Body of pancreas (tissue), 4 donors: Measurements from ENCODE around the gene FRMD5. TPM values are rescaled to one million over a fixed set of nuclear protein-coding genes. Genes with fewer than 3 reads are reported as not detected.

ENCODE experiments used
- ATAC-seq: fragments of 150-250 bp; one replicate; pipeline ENCODE4 v1.9.1; 2016
- DNase-seq, 4 donors: peaks; one replicate each; pipeline ENCODE4 v3.0.0-alpha.2; 2019
- H3K27ac ChIP-seq, 4 donors: fragments of 200-600 bp; sonication (generic); 1 replicate in 3 of 4; 2 replicates in 1 of 4; pipeline versions ENCODE4 v1.5.1 to v1.6.1; 2016 to 2019; ENCODE audit warnings: mild to moderate bottlenecking in 1 of 4, mixed read lengths in 1 of 4, moderate library complexity in 1 of 4
- H3K27me3 ChIP-seq, 2 donors: fragments of 200-600 bp; sonication (generic); one replicate each; pipeline ENCODE4 v1.6.0; 2016; ENCODE audit warnings: mild to moderate bottlenecking in 1 of 2
- H3K36me3 ChIP-seq, 2 donors: fragments of 200-600 bp; sonication (generic); replicated peaks in 1 of 2; 2 replicates each; pipeline ENCODE4 v1.5.1; 2016; ENCODE audit warnings: low read depth in 2 of 2; ENCODE audit not compliant: insufficient read depth in 1 of 2
- H3K4me1 ChIP-seq: fragments of 200-600 bp; sonication (generic); one replicate; pipeline ENCODE4 v1.6.0; 2016
- H3K4me3 ChIP-seq, 2 donors: fragments of 200-600 bp; sonication (generic); 1 replicate in 1 of 2; 2 replicates in 1 of 2; pipeline ENCODE4 v1.5.1; 2016 to 2019
- H3K9me3 ChIP-seq, 3 donors: fragments of 200-600 bp; sonication (generic); 1 replicate in 2 of 3; 2 replicates in 1 of 3; pipeline ENCODE4 v1.5.1; 2016
- CTCF ChIP-seq, 7 experiments: fragments of 450-650 bp in 4 of 7; fragments of 200-600 bp in 3 of 7; sonication (generic) in 3 of 7; IDR thresholded peaks; one replicate each; pipeline ENCODE4 v1.5.1; 2016 to 2019; ENCODE audit warnings: antibody characterized with exemption in 7 of 7
- POLR2A ChIP-seq, 3 donors: fragments of 450-650 bp; IDR thresholded peaks; one replicate each; pipeline ENCODE4 v1.6.1; 2016; ENCODE audit warnings: antibody characterized with exemption in 3 of 3, mild to moderate bottlenecking in 2 of 3
- WGBS, 2 donors: methylation state at CpG; one replicate each; pipeline ENCODE4 v1.1.5; 2017; 5-methylcytosine and 5-hydroxymethylcytosine counted together
- intact Hi-C: fragments of 100-400 bp; cut with DNase I; formaldehyde crosslinking; loops from one replicate; pipeline ENCODE4 v1.15.1; 2023
- total RNA-seq, 2 donors: library from RNA; depleted of rRNA; stranded (reverse); fragments of >200 nt; gene quantifications; one replicate each; pipeline ENCODE4 v1.1.0, GENCODE V29; 2016

FRMD5 gene
- total RNA-seq, 2 donors from 2014 or later = 1.3 TPM; not detected in 1

- TF ChIP-seq CTCF (IDR thresholded peaks at IDR 0.05) = no peak
- no peak for TF ChIP-seq POLR2A (IDR thresholded peaks at IDR 0.05)
- Histone ChIP-seq H3K4me3 (no peak overlapping the region), H3K9me3 (no peaks in the 10 kb centered on the region), H3K4me1 (no peaks in the 10 kb centered on the region), H3K27ac (no peak overlapping the region), H3K27me3 (no peaks in the 10 kb centered on the region), H3K36me3 (no peaks in the 10 kb centered on the region)
- ATAC-seq (no peak), DNase-seq (no peak)
- intact Hi-C loops = no loop called here
- WGBS, 2 donors = 78 to 82% methylated on average over 6 of the region's 6 CpGs
Measured at GRCh38 chr15:43912208-43912607, 282.9 kb downstream of the FRMD5 start.

- ATAC-seq (no peak), DNase-seq (no peak)
- TF ChIP-seq POLR2A (IDR thresholded peaks at IDR 0.05) (no peak), CTCF (IDR thresholded peaks at IDR 0.05) (no peak)
- Histone ChIP-seq H3K9me3 (no peaks in the 10 kb centered on the region), H3K27me3 (no peaks in the 10 kb centered on the region), H3K27ac (no peak overlapping the region), H3K4me1 (no peaks in the 10 kb centered on the region), H3K36me3 (no peaks in the 10 kb centered on the region), H3K4me3 (no peak overlapping the region)
- intact Hi-C loops = no loop called here
- WGBS, 2 donors = 71 to 74% methylated on average over 4 of the region's 4 CpGs
Measured at GRCh38 chr15:43911235-43911781, 283.8 kb downstream of the FRMD5 start.

GRCh38 chr15:43908516-43909050, 286.5 kb downstream of the FRMD5 start:
- no peaks in the 10 kb centered on the region for H3K9me3 ChIP-seq
- no peaks in the 10 kb centered on the region for H3K36me3 ChIP-seq
- TF ChIP-seq POLR2A (IDR thresholded peaks at IDR 0.05) = no peak
- no peak for TF ChIP-seq CTCF (IDR thresholded peaks at IDR 0.05)
- WGBS, 2 donors = 78 to 92% methylated on average over 4 of the region's 4 CpGs
- H3K27ac ChIP-seq = no peak overlapping the region
- H3K4me3 ChIP-seq = no peak overlapping the region
- no peak for ATAC-seq
- no peak for DNase-seq
- H3K4me1 ChIP-seq = no peaks in the 10 kb centered on the region
- H3K27me3 ChIP-seq = no peaks in the 10 kb centered on the region
- intact Hi-C loops = no loop called here

GRCh38 chr15:43905755-43906154, 289.3 kb downstream of the FRMD5 start:
- intact Hi-C loops = no loop called here
- Histone ChIP-seq H3K36me3 (no peaks in the 10 kb centered on the region), H3K27me3 (no peaks in the 10 kb centered on the region), H3K4me1 (no peaks in the 10 kb centered on the region), H3K4me3 (no peak overlapping the region), H3K9me3 (no peaks in the 10 kb centered on the region), H3K27ac (no peak overlapping the region)
- DNase-seq = no peak
- 85 to 91% methylated on average over 7 of the region's 7 CpGs for WGBS, 2 donors
- ATAC-seq = no peak
- TF ChIP-seq CTCF (IDR thresholded peaks at IDR 0.05) (no peak), POLR2A (IDR thresholded peaks at IDR 0.05) (no peak)

- intact Hi-C loops = no loop called here
- peak; percentile 36 to 57 (median 46) for DNase-seq
- no peaks in the 10 kb centered on the region for H3K9me3 ChIP-seq
- H3K4me1 ChIP-seq = no peaks in the 10 kb centered on the region
- H3K27me3 ChIP-seq = no peaks in the 10 kb centered on the region
- no peak overlapping the region for H3K4me3 ChIP-seq
- TF ChIP-seq CTCF (IDR thresholded peaks at IDR 0.05) (peak; percentile 52 to 82 (median 70)), POLR2A (IDR thresholded peaks at IDR 0.05) (no peak)
- WGBS, 2 donors = 14 to 19% methylated on average over 8 of the region's 8 CpGs
- H3K27ac ChIP-seq = no peak overlapping the region
- H3K36me3 ChIP-seq = no peaks in the 10 kb centered on the region
- ATAC-seq = no peak
Measured at GRCh38 chr15:43903864-43904290, 291.2 kb downstream of the FRMD5 start.
